GM18507 (cell line): ENCODE measurements around the gene NPIPA1.
"Not testable (repeated sequence)": the region's sequence is repeated elsewhere in the genome, so short reads cannot be mapped to it uniquely, and the experiment has no call there.

Source experiments
- DNase-seq: peaks from one replicate; pipeline ENCODE4 v3.0.0; 2011; ENCODE audit warnings: low read depth; ENCODE audit not compliant: insufficient read length; ENCODE audit errors: extremely low spot score
- FAIRE-seq: peaks from 2 replicates; lab custom pipeline; 2011; peaks lifted over from hg19 to GRCh38; lab: Jason Lieb, UNC

Gene NPIPA1

GRCh38 chr16:14937143-14937542 lies at the start of gene NPIPA1:
TSS of gene NPIPA1 (plus strand) at chr16:14937443. CDS start at chr16:14937443, 0 bp downstream.
- DNase-seq, FAIRE-seq: not testable (repeated sequence)

GRCh38 chr16:14892111-14892510 lies 45.1 kb upstream of the NPIPA1 start:
- FAIRE-seq, DNase-seq: not testable (repeated sequence)

- not testable (repeated sequence) for DNase-seq, FAIRE-seq
Measured at GRCh38 chr16:14895382-14895781, 41.9 kb upstream of the NPIPA1 start.

GRCh38 chr16:14896023-14896422 lies 41.2 kb upstream of the NPIPA1 start:
- not testable (repeated sequence) for FAIRE-seq, DNase-seq

GRCh38 chr16:14897006-14897664 lies 40.1 kb upstream of the NPIPA1 start:
- DNase-seq, FAIRE-seq: not testable (repeated sequence)

GRCh38 chr16:14898162-14898561 lies 39.1 kb upstream of the NPIPA1 start:
- not testable (repeated sequence) for DNase-seq, FAIRE-seq

GRCh38 chr16:14903191-14903957 lies 33.9 kb upstream of the NPIPA1 start:
- DNase-seq, FAIRE-seq: not testable (repeated sequence)

GRCh38 chr16:14909744-14910143 lies 27.5 kb upstream of the NPIPA1 start:
- not testable (repeated sequence) for FAIRE-seq, DNase-seq

GRCh38 chr16:14910833-14911629 lies 26.2 kb upstream of the NPIPA1 start:
- not testable (repeated sequence) for FAIRE-seq, DNase-seq

GRCh38 chr16:14911954-14912353 lies 25.3 kb upstream of the NPIPA1 start:
- FAIRE-seq, DNase-seq: not testable (repeated sequence)

GRCh38 chr16:14912588-14912987 lies 24.7 kb upstream of the NPIPA1 start:
- not testable (repeated sequence) for FAIRE-seq, DNase-seq

GRCh38 chr16:14918504-14918903 lies 18.7 kb upstream of the NPIPA1 start:
- FAIRE-seq, DNase-seq: not testable (repeated sequence)

- DNase-seq, FAIRE-seq: not testable (repeated sequence)
Measured at GRCh38 chr16:14919837-14920600, 17.2 kb upstream of the NPIPA1 start.

GRCh38 chr16:14922285-14922684 lies 15.0 kb upstream of the NPIPA1 start:
- DNase-seq, FAIRE-seq: not testable (repeated sequence)

GRCh38 chr16:14922968-14923367 lies 14.3 kb upstream of the NPIPA1 start:
- not testable (repeated sequence) for FAIRE-seq, DNase-seq

- not testable (repeated sequence) for FAIRE-seq, DNase-seq
Measured at GRCh38 chr16:14923394-14924088, 13.7 kb upstream of the NPIPA1 start.

GRCh38 chr16:14924359-14924758 lies 12.9 kb upstream of the NPIPA1 start:
- not testable (repeated sequence) for DNase-seq, FAIRE-seq

GRCh38 chr16:14924982-14925381 lies 12.3 kb upstream of the NPIPA1 start:
- not testable (repeated sequence) for DNase-seq, FAIRE-seq
